Measurements from ENCODE around the gene CUL4B.

DNA sequence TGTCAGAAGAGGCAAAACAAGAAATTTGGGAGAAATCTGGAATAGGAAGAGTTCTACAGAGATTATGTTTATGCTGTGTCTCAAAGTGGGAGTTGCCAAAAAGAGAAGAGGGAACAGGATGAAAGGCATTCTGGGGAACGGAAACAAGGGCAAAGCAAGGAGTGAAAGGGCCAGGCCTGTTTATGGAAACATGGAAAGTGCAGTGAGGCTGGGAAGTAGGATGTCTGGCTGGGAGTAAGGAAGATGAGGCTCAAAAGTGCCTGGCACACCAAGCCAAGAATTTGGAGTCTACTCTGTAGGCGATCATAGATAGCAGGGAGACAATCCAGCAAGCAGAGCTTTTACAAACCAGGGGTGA is 1.8 kb upstream of the CUL4B start:
- TF ChIP-seq, protein P1, sequence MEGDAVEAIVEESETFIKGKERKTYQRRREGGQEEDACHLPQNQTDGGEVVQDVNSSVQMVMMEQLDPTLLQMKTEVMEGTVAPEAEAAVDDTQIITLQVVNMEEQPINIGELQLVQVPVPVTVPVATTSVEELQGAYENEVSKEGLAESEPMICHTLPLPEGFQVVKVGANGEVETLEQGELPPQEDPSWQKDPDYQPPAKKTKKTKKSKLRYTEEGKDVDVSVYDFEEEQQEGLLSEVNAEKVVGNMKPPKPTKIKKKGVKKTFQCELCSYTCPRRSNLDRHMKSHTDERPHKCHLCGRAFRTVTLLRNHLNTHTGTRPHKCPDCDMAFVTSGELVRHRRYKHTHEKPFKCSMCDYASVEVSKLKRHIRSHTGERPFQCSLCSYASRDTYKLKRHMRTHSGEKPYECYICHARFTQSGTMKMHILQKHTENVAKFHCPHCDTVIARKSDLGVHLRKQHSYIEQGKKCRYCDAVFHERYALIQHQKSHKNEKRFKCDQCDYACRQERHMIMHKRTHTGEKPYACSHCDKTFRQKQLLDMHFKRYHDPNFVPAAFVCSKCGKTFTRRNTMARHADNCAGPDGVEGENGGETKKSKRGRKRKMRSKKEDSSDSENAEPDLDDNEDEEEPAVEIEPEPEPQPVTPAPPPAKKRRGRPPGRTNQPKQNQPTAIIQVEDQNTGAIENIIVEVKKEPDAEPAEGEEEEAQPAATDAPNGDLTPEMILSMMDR (IDR thresholded peaks at IDR 0.05; ENCODE audit: extremely low read depth in 1 of 2, insufficient read depth in 1 of 2, low read depth in 1 of 2, low read length in 2 of 2) = no peak
- no peak for TF ChIP-seq POLR2AphosphoS5 (IDR thresholded peaks at IDR 0.05; ENCODE audit: insufficient read depth, low read depth, low read length)
- no peak for TF ChIP-seq EZH2 (IDR thresholded peaks at IDR 0.05; ENCODE audit: borderline replicate concordance, low read depth, low read length, severe bottlenecking)
- TF ChIP-seq POLR2A (IDR thresholded peaks at IDR 0.05; ENCODE audit: low read depth, low read length) = no peak
- TF ChIP-seq, protein P2, sequence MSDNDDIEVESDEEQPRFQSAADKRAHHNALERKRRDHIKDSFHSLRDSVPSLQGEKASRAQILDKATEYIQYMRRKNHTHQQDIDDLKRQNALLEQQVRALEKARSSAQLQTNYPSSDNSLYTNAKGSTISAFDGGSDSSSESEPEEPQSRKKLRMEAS (IDR thresholded peaks at IDR 0.05; ENCODE audit: insufficient read depth, insufficient read length) = no peak
- TF ChIP-seq JUN (IDR thresholded peaks at IDR 0.05; ENCODE audit: borderline replicate concordance, insufficient read depth, insufficient read length, low read depth) = no peak

All from endothelial cell of umbilical vein (primary cell).